Kidney epithelial cell (primary cell): ENCODE results near the gene FUT3. TPM values are rescaled to one million over a fixed set of nuclear protein-coding genes. Genes with fewer than 3 reads are reported as not detected.

Experiments
- DNase-seq: peaks from one replicate; pipeline ENCODE4 v3.0.0-alpha.2; 2010; ENCODE audit warnings: low read depth
- H3K27me3 ChIP-seq: 2 replicates; pipeline ENCODE4 v1.6.0; 2011; ENCODE audit warnings: low read length; ENCODE audit not compliant: control insufficient read depth, insufficient read depth
- H3K36me3 ChIP-seq: 2 replicates; pipeline ENCODE4 v1.5.1; 2011; ENCODE audit warnings: low read length; ENCODE audit not compliant: control insufficient read depth, insufficient read depth
- H3K4me3 ChIP-seq: 2 replicates; pipeline ENCODE4 v1.5.1; 2011; ENCODE audit warnings: low read depth, mild to moderate bottlenecking, control low read depth, low read length
- CTCF ChIP-seq: IDR thresholded peaks from 2 replicates; pipeline ENCODE4 v1.5.1; 2011; ENCODE audit warnings: mild to moderate bottlenecking, moderate library complexity, low read length, control low read depth, inconsistent platforms; ENCODE audit not compliant: insufficient read depth, poor library complexity, severe bottlenecking
- total RNA-seq: library from RNA; depleted of rRNA; stranded (reverse); fragments of >200 nt; gene quantifications from 2 replicates; pipeline ENCODE4 v1.2.3, GENCODE V29; 2015

The FUT3 gene
- total RNA-seq, 1 donor from 2014 or later, result 8.8 TPM

GRCh38 chr19:5882421-5882968 lies 31.2 kb upstream of the FUT3 start:
- H3K4me3 ChIP-seq, result no peak overlapping the region
- TF ChIP-seq CTCF, result no peak
- no peaks in the 10 kb centered on the region for H3K36me3 ChIP-seq
- DNase-seq, result no peak
- H3K27me3 ChIP-seq, result peaks cover 18% of the 10 kb centered on the region

- Histone ChIP-seq H3K27me3 (peaks cover 18% of the 10 kb centered on the region), H3K4me3 (no peak overlapping the region), H3K36me3 (no peaks in the 10 kb centered on the region)
- DNase-seq, result no peak
- no peak for TF ChIP-seq CTCF
These were observed 30.5 kb upstream of the FUT3 start for GRCh38 chr19:5881543-5882299.

- TF ChIP-seq CTCF, result no peak
- no peak for DNase-seq
- peaks cover 18% of the 10 kb centered on the region for H3K27me3 ChIP-seq
- H3K36me3 ChIP-seq, result no peaks in the 10 kb centered on the region
- no peak overlapping the region for H3K4me3 ChIP-seq
These were observed 29.4 kb upstream of the FUT3 start for GRCh38 chr19:5880604-5881078.

- no peak overlapping the region for H3K4me3 ChIP-seq
- H3K27me3 ChIP-seq, result peaks cover 18% of the 10 kb centered on the region
- no peak for TF ChIP-seq CTCF
- no peaks in the 10 kb centered on the region for H3K36me3 ChIP-seq
- DNase-seq, result no peak
These were observed 28.9 kb upstream of the FUT3 start for GRCh38 chr19:5880196-5880595.

GRCh38 chr19:5877882-5878281 lies 26.6 kb upstream of the FUT3 start:
- no peak for DNase-seq
- Histone ChIP-seq H3K36me3 (no peaks in the 10 kb centered on the region), H3K27me3 (peaks cover 15% of the 10 kb centered on the region), H3K4me3 (no peak overlapping the region)
- no peak for TF ChIP-seq CTCF
